ENCODE data around the gene CTAGE9.
"Not testable (repeated sequence)": the region's sequence is repeated elsewhere in the genome, so short reads cannot be mapped to it uniquely, and the experiment has no call there.

CTAGE9 gene, protein sequence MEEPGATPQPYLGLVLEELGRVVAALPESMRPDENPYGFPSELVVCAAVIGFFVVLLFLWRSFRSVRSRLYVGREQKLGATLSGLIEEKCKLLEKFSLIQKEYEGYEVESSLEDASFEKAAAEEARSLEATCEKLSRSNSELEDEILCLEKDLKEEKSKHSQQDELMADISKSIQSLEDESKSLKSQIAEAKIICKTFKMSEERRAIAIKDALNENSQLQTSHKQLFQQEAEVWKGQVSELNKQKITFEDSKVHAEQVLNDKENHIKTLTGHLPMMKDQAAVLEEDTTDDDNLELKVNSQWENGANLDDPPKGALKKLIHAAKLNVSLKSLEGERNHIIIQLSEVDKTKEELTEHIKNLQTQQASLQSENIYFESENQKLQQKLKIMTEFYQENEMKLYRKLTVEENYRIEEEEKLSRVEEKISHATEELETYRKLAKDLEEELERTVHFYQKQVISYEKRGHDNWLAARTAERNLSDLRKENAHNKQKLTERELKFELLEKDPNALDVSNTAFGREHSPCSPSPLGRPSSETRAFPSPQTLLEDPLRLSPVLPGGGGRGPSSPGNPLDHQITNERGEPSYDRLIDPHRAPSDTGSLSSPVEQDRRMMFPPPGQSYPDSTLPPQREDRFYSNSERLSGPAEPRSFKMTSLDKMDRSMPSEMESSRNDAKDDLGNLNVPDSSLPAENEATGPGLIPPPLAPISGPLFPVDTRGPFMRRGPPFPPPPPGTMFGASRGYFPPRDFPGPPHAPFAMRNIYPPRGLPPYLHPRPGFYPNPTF

DNA sequence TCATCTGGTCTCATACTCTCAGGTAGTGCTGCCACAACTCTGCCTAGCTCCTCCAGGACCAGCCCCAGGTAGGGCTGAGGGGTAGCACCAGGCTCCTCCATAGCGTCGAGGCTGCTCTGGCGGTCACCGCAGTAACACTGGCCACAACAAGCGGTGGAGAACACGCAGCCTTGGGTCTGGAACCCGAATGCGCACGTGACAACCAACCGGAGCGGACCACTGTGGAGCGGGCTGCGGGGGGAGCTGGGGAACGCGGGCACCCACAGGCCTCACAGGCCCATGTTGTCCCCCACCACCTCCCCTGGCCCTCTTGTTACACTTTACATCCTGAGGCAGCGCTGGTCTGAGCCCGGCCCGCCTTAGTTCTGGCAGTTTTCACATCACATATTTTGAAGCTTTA, at the start of gene CTAGE9:
Gene CTAGE9, minus strand, starts transcription at position 101 of the 400 bp plus-strand sequence. Its CDS starts 0 bp downstream, at position 101.
- DNase-seq (ENCODE audit: low read depth in 1 of 2, low spot score in 1 of 2); in situ Hi-C loops (cut with HindIII; ENCODE audit: low pct_unique_long_range_greater_than_20kb, low sequenced_read_pairs): not testable (repeated sequence)

DNA sequence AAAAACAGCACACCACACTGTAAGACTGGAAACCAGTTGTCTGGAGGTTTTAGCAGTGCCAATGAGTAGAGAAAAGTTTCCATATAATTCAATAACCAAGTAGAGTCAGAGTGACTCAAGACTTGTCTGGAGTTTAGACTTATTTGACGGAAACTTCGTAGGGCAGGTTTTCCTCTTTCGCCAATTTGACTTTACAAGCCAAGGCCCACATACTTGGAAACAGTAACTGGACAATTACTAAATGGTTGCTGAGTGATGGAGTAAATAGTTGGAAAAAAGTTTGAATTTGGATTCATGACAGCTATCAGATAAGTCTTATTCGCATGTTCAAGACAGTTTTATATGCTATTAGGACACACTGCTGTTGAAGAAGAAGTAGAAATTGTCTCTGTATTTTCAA, 48.1 kb upstream of the CTAGE9 start:
- TF ChIP-seq JUND (IDR thresholded peaks at IDR 0.05; ENCODE audit: low read depth): no peak
- no peak for DNase-seq (ENCODE audit: low read depth in 1 of 2, low spot score in 1 of 2)
- in situ Hi-C loops (cut with HindIII; ENCODE audit: low pct_unique_long_range_greater_than_20kb, low sequenced_read_pairs): no loop called here

DNA sequence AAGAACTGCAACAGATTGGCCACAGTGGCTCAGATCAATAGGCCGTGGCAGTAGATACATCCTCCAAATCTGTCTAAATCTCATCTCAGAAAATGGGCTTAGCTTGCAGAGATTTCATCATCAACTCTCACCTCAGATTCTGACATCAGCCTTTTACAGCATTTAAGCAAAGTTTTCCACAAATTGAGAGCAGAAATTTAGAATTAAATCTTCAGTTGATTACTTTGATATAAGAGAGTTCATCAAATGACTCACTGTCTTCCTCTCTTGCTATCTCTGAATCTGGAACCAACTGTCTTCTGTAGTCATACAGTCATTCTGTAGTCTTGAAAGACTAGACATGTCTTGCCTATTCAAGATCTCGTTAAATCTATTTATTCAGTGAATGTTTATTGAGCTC, 45.2 kb upstream of the CTAGE9 start:
- TF ChIP-seq JUND (IDR thresholded peaks at IDR 0.05; ENCODE audit: low read depth): no peak
- DNase-seq (ENCODE audit: low read depth in 1 of 2, low spot score in 1 of 2): no peak
- in situ Hi-C loops (cut with HindIII; ENCODE audit: low pct_unique_long_range_greater_than_20kb, low sequenced_read_pairs): no loop called here

GRCh38 chr6:131755597-131755996, 44.8 kb upstream of the CTAGE9 start:
- in situ Hi-C loops (cut with HindIII; ENCODE audit: low pct_unique_long_range_greater_than_20kb, low sequenced_read_pairs): no loop called here
- no peak for TF ChIP-seq JUND (IDR thresholded peaks at IDR 0.05; ENCODE audit: low read depth)
- DNase-seq (ENCODE audit: low read depth in 1 of 2, low spot score in 1 of 2): no peak

GRCh38 chr6:131754715-131755567, 44.1 kb upstream of the CTAGE9 start:
- DNase-seq (ENCODE audit: low read depth in 1 of 2, low spot score in 1 of 2): peak; percentile 2 to 82
- in situ Hi-C loops (cut with HindIII; ENCODE audit: low pct_unique_long_range_greater_than_20kb, low sequenced_read_pairs): no loop called here
- no peak for TF ChIP-seq JUND (IDR thresholded peaks at IDR 0.05; ENCODE audit: low read depth)

DNA sequence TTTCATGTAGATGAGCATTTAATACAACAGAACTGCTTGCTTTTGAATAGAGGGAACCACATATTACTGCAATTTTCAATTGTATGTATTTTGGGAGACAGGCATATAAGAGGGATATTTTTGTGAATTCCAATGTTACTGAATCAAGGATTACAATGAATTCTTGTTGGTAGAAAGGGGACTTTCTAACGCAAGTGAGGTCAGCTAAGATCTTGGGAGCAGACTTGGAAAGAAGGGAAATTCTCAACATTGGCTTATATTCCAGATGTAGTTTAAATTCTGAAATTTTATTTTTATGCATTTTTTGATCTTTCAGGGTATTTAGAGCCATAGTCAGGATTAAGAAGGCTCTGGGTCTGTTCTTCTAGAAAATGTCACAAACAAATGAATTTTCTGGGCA, 43.3 kb upstream of the CTAGE9 start:
- no peak for DNase-seq (ENCODE audit: low read depth in 1 of 2, low spot score in 1 of 2)
- in situ Hi-C loops (cut with HindIII; ENCODE audit: low pct_unique_long_range_greater_than_20kb, low sequenced_read_pairs): no loop called here
- TF ChIP-seq JUND (IDR thresholded peaks at IDR 0.05; ENCODE audit: low read depth): no peak

DNA sequence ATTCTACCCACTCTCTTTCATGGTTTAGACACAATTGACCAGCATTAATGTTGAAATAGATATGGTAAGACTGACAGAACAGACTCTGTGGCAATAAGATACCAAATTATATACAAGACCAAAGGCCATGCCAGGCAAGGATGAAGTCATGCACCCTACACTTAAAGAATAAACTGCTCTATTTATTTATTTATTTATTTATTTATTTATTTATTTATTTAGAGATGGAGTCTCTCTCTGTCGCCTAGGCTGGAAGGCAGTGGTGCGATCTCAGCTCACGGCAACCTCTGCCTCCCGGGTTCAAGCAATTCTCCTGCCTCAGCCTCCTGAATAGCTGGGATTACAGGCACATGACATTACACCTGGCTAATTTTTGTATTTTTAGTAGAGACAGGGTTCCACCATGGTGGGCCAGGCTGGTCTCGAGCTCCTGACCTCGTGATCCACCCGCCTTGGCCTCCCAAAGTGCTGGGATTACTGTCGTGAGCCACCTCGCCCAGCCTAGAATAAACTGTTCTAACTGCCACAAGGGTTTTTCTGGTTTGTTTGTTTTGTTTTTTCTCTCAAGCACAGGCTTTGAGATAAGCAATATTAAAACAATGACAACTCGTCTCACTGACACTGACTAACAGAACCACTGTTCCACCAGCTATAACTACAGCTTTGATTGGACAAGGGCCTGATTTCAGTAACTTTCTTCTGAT, 40.3 kb upstream of the CTAGE9 start:
- DNase-seq (ENCODE audit: low read depth in 1 of 2, low spot score in 1 of 2); in situ Hi-C loops (cut with HindIII; ENCODE audit: low pct_unique_long_range_greater_than_20kb, low sequenced_read_pairs): not testable (repeated sequence)

- in situ Hi-C loops (cut with HindIII; ENCODE audit: low pct_unique_long_range_greater_than_20kb, low sequenced_read_pairs): no loop called here
These were observed 38.2 kb upstream of the CTAGE9 start for GRCh38 chr6:131749023-131749422.

GRCh38 chr6:131747821-131748353, 37.1 kb upstream of the CTAGE9 start:
- DNase-seq (ENCODE audit: low read depth in 1 of 2, low spot score in 1 of 2): no peak
- in situ Hi-C loops (cut with HindIII; ENCODE audit: low pct_unique_long_range_greater_than_20kb, low sequenced_read_pairs): no loop called here
- no peak for TF ChIP-seq JUND (IDR thresholded peaks at IDR 0.05; ENCODE audit: low read depth)

More at GRCh38 chr6:131749023-131749422, 38.2 kb upstream of the CTAGE9 start:
- DNase-seq (ENCODE audit: low read depth in 1 of 2, low spot score in 1 of 2): no peak
- TF ChIP-seq JUND (IDR thresholded peaks at IDR 0.05; ENCODE audit: low read depth): no peak

- in situ Hi-C loops (cut with HindIII; ENCODE audit: low pct_unique_long_range_greater_than_20kb, low sequenced_read_pairs): no loop called here
- TF ChIP-seq JUND (IDR thresholded peaks at IDR 0.05; ENCODE audit: low read depth): no peak
- no peak for DNase-seq (ENCODE audit: low read depth in 1 of 2, low spot score in 1 of 2)
These were observed 34.7 kb upstream of the CTAGE9 start for GRCh38 chr6:131745476-131745875.

DNA sequence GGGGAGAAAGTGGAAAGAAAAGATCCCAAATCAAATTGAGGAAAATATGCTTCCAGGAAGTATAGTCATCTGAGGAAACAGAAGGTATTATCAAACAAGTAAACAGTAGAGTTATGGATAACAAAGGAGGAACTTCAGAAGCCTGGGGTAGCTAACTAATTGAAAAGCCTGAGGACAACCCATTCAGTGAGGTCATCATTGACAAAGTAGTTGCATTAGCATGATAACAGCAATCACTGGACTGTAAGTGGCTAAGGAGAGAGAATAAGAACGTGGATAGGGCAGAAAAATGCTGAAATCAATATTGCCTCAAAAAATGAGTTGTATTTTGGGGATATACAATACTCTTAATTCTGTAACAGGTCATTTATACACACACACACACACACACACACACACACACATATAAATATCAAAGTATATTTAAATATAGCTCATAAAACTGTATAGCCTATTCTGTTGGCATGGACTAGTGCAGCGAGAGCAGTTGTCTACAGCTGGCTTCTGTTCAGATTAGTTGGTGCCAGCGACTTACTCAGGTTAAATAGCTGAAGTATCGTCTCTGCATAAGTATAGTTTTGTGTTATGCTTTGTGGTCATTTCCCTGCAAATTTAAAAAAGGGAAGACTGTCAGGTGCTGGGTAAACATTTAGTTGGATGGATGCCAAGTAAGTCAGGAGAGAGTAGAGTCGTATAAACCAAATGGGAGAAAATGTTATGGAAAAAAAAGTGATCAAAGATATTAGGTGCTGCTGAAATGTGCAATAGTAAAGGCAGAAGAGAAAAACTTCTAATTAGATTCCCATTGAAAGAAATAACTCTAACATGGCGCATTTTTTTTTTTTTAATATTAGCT, 33.8 kb upstream of the CTAGE9 start:
- in situ Hi-C loops (cut with HindIII; ENCODE audit: low pct_unique_long_range_greater_than_20kb, low sequenced_read_pairs): no loop called here
- no peak for TF ChIP-seq JUND (IDR thresholded peaks at IDR 0.05; ENCODE audit: low read depth)
- no peak for DNase-seq (ENCODE audit: low read depth in 1 of 2, low spot score in 1 of 2)
